H9 (cell line): ENCODE results near the gene WDR38. TPM values are rescaled to one million over a fixed set of nuclear protein-coding genes. Genes with fewer than 3 reads are reported as not detected.

Experiments used
- DNase-seq: peaks from one replicate; pipeline ENCODE4 v3.0.0-alpha.2; 2017
- H2AFZ ChIP-seq: one replicate; pipeline ENCODE4 v1.6.1; 2013; ENCODE audit warnings: mild to moderate bottlenecking, low read length, control low read depth, moderate library complexity
- H2AK5ac ChIP-seq: 2 replicates; pipeline ENCODE4 v1.6.1; 2013; ENCODE audit warnings: low read length, control low read depth, mixed read lengths; ENCODE audit not compliant: insufficient read length
- H2BK120ac ChIP-seq: one replicate; pipeline ENCODE4 v1.6.1; 2013; ENCODE audit warnings: low read depth, mild to moderate bottlenecking, low read length, control low read depth, inconsistent platforms; ENCODE audit not compliant: poor library complexity, severe bottlenecking
- H2BK12ac ChIP-seq: 2 replicates; pipeline ENCODE4 v1.6.1; 2013; ENCODE audit warnings: low read length, control low read depth, mixed read lengths, low read depth; ENCODE audit not compliant: insufficient read length
- H2BK15ac ChIP-seq: 2 replicates; pipeline ENCODE4 v1.6.1; 2013; ENCODE audit warnings: low read depth, low read length, control low read depth
- H2BK20ac ChIP-seq: one replicate; pipeline ENCODE4 v1.6.1; 2013; ENCODE audit warnings: low read depth, mild to moderate bottlenecking, low read length, control low read depth, inconsistent platforms; ENCODE audit not compliant: poor library complexity, severe bottlenecking
- H2BK5ac ChIP-seq: 2 replicates; pipeline ENCODE4 v1.6.1; 2013; ENCODE audit warnings: low read length, control low read depth, mixed read lengths; ENCODE audit not compliant: insufficient read length
- H3K14ac ChIP-seq: 2 replicates; pipeline ENCODE4 v1.6.1; 2013; ENCODE audit warnings: low read length, control low read depth; ENCODE audit not compliant: insufficient read depth
- H3K18ac ChIP-seq: 2 replicates; pipeline ENCODE4 v1.6.1; 2013; ENCODE audit warnings: low read depth, mild to moderate bottlenecking, mixed read lengths, low read length, control low read depth; ENCODE audit not compliant: insufficient read length
- H3K23ac ChIP-seq: 2 replicates; pipeline ENCODE4 v1.6.1; 2013; ENCODE audit warnings: low read length, control low read depth, mixed read lengths, low read depth; ENCODE audit not compliant: insufficient read length
- H3K23me2 ChIP-seq: 2 replicates; pipeline ENCODE4 v1.6.1; 2013; ENCODE audit warnings: low read depth, mild to moderate bottlenecking, mixed read lengths, low read length, control low read depth; ENCODE audit not compliant: insufficient read length, poor library complexity, severe bottlenecking
- H3K27ac ChIP-seq: 2 replicates; pipeline ENCODE4 v1.5.1; 2013; ENCODE audit warnings: low read length, control low read depth, mixed read lengths, low read depth; ENCODE audit not compliant: insufficient read length
- H3K27me3 ChIP-seq: 2 replicates; pipeline ENCODE4 v1.6.1; 2013; ENCODE audit warnings: low read length, control low read depth, inconsistent platforms; ENCODE audit not compliant: insufficient read depth
- H3K4ac ChIP-seq: 2 replicates; pipeline ENCODE4 v1.6.1; 2013; ENCODE audit warnings: low read depth, mild to moderate bottlenecking, control low read depth, inconsistent platforms, low read length, moderate library complexity
- H3K4me1 ChIP-seq: 2 replicates; pipeline ENCODE4 v1.6.1; 2013; ENCODE audit warnings: low read length, control low read depth, inconsistent platforms; ENCODE audit not compliant: insufficient read depth
- H3K4me2 ChIP-seq: 2 replicates; pipeline ENCODE4 v1.6.1; 2013; ENCODE audit warnings: low read length, control low read depth, mixed read lengths; ENCODE audit not compliant: insufficient read length, insufficient read depth
- H3K56ac ChIP-seq: 2 replicates; pipeline ENCODE4 v1.6.1; 2013; ENCODE audit warnings: low read depth, mild to moderate bottlenecking, mixed read lengths, low read length, control low read depth; ENCODE audit not compliant: insufficient read length
- H3K79me1 ChIP-seq: 2 replicates; pipeline ENCODE4 v1.6.1; 2013; ENCODE audit warnings: low read depth, mild to moderate bottlenecking, moderate library complexity, low read length, control low read depth, inconsistent platforms; ENCODE audit not compliant: insufficient read depth, poor library complexity, severe bottlenecking
- H3K79me2 ChIP-seq: 2 replicates; pipeline ENCODE4 v1.6.1; 2013; ENCODE audit warnings: low read length, control low read depth, inconsistent platforms; ENCODE audit not compliant: insufficient read depth
- H3K9ac ChIP-seq: 2 replicates; pipeline ENCODE4 v1.6.1; 2013; ENCODE audit warnings: low read length, control low read depth, mixed read lengths; ENCODE audit not compliant: insufficient read length; ENCODE audit errors: extremely low read depth
- H3K9me3 ChIP-seq: one replicate; pipeline ENCODE4 v1.6.1; 2013; ENCODE audit warnings: low read depth, low read length, inconsistent platforms; ENCODE audit not compliant: control insufficient read depth
- H3T11ph ChIP-seq: one replicate; pipeline ENCODE4 v1.6.1; 2013; ENCODE audit warnings: mild to moderate bottlenecking, low read length, control low read depth, inconsistent platforms
- H4K20me1 ChIP-seq: one replicate; pipeline ENCODE4 v1.6.1; 2013; ENCODE audit not compliant: control insufficient read depth, insufficient read length, insufficient read depth
- H4K5ac ChIP-seq: 2 replicates; pipeline ENCODE4 v1.6.1; 2013; ENCODE audit warnings: low read depth, mild to moderate bottlenecking, mixed read lengths, low read length, control low read depth; ENCODE audit not compliant: insufficient read length
- H4K8ac ChIP-seq: replicated peaks from 2 replicates; pipeline ENCODE4 v1.6.1; 2013; ENCODE audit warnings: low read length, control low read depth, mixed read lengths, low read depth; ENCODE audit not compliant: insufficient read length
- H4K91ac ChIP-seq: 2 replicates; pipeline ENCODE4 v1.6.1; 2013; ENCODE audit warnings: low read depth, mild to moderate bottlenecking, moderate library complexity, mixed read lengths, low read length, control low read depth; ENCODE audit not compliant: insufficient read length
- H3K27ac Mint-ChIP-seq, 3 experiments: 2 replicates in 2 of 3; 3 replicates in 1 of 3; pipeline ENCODE4 v1.8.0; 2020 to 2021; ENCODE audit warnings: mixed read lengths in 3 of 3, mild to moderate bottlenecking in 1 of 3, moderate library complexity in 1 of 3
- H3K27me3 Mint-ChIP-seq: 2 replicates; pipeline ENCODE4 v1.8.0; 2021; ENCODE audit warnings: low read depth, mild to moderate bottlenecking, moderate library complexity, mixed read lengths
- H3K36me3 Mint-ChIP-seq, 3 experiments: 2 replicates in 2 of 3; 3 replicates in 1 of 3; pipeline ENCODE4 v1.8.0; 2020 to 2021; ENCODE audit warnings: low read depth in 3 of 3, mixed read lengths in 3 of 3; ENCODE audit not compliant: insufficient read depth in 1 of 3
- H3K4me1 Mint-ChIP-seq, 2 experiments: 2 replicates each; pipeline ENCODE4 v1.8.0; 2020; ENCODE audit warnings: mixed read lengths in 2 of 2
- H3K4me3 Mint-ChIP-seq, 2 experiments: 2 replicates in 1 of 2; 3 replicates in 1 of 2; pipeline ENCODE4 v1.8.0; 2020 to 2021; ENCODE audit warnings: mild to moderate bottlenecking in 2 of 2, mixed read lengths in 2 of 2, moderate library complexity in 1 of 2
- H3K9me3 Mint-ChIP-seq, 2 experiments: 2 replicates in 1 of 2; 3 replicates in 1 of 2; pipeline ENCODE4 v1.8.0; 2020; ENCODE audit warnings: mild to moderate bottlenecking in 2 of 2, mixed read lengths in 2 of 2, moderate library complexity in 1 of 2
- CTCF ChIP-seq: fragments of 200-600 bp; sonication (generic); conservative IDR thresholded peaks from 3 replicates; pipeline ENCODE4 v1.8.0; 2021; ENCODE audit warnings: antibody characterized with exemption, mild to moderate bottlenecking
- WGBS: extraction: QIAGEN DNeasy Blood & Tissue Kit; methylation state at CpG from one replicate; pipeline ENCODE4 v1.1.7; 2013; ENCODE audit warnings: missing lambda C conversion rate, low lambda C conversion rate, mixed read lengths; ENCODE audit not compliant: insufficient read length; ENCODE audit errors: extremely low coverage; 5-methylcytosine and 5-hydroxymethylcytosine counted together
- total RNA-seq: library from RNA; stranded (reverse); gene quantifications from 2 replicates; pipeline ENCODE4 v1.2.1, GENCODE V29; 2021

The WDR38 gene
- total RNA-seq, 1 experiment from 2014 or later, result not detected

- Histone ChIP-seq H3K23me2 (no peaks in the 10 kb centered on the region), H3K4ac (no peak overlapping the region), H4K20me1 (no peaks in the 10 kb centered on the region), H3K23ac (no peak overlapping the region), H3T11ph (no peak overlapping the region), H3K18ac (no peak overlapping the region), H4K8ac (no peak overlapping the region), H2BK20ac (no peak overlapping the region), H3K4me1 (no peaks in the 10 kb centered on the region), H2AFZ (no peak overlapping the region), H3K9ac (no peak overlapping the region), H3K56ac (no peak overlapping the region), H4K91ac (no peak overlapping the region), H3K14ac (no peak overlapping the region; the same call in 1 of the 2 replicates), H2BK120ac (no peak overlapping the region), H2BK5ac (no peak overlapping the region), H3K27me3 (no peaks in the 10 kb centered on the region), H4K5ac (no peak overlapping the region), H3K27ac (no peak overlapping the region), H3K4me2 (no peak overlapping the region), H3K79me2 (no peaks in the 10 kb centered on the region), H2BK12ac (no peak overlapping the region), H3K9me3 (no peaks in the 10 kb centered on the region), H2BK15ac (no peak overlapping the region), H2AK5ac (no peak overlapping the region), H3K79me1 (no peaks in the 10 kb centered on the region)
- no peak for DNase-seq
- Mint-ChIP-seq H3K4me1 (peaks cover 2 to 18% of the 10 kb centered on the region in 2 experiments; a peak in 2 of 4 replicates), H3K9me3 (no peaks in the 10 kb centered on the region), H3K27ac (peak overlapping the region in 2 of 3 experiments; percentile 48 to 55; a peak in 2 of 7 replicates), H3K36me3 (no peaks in the 10 kb centered on the region; a peak in 1 of 7 replicates), H3K4me3 (peak overlapping the region in 1 of 2 experiments; percentile 32; a peak in 1 of 5 replicates), H3K27me3 (no peaks in the 10 kb centered on the region)
- no CpG with 5 or more reads among the region's 14 CpGs for whole genome bisulfite sequencing
- TF ChIP-seq CTCF, result no peak
These were observed 12.0 kb upstream of the WDR38 start for GRCh38 chr9:124841075-124841821.
